GM23338 (cell line): ENCODE results near the gene SLC6A7. TPM values are rescaled to one million over a fixed set of nuclear protein-coding genes. Genes with fewer than 3 reads are reported as not detected.

Source experiments
- ATAC-seq: fragments of 200-7000 bp; cut with Tn5 transposase; 3 replicates; pipeline ENCODE4 v1.9.1; 2020
- DNase-seq: peaks from one replicate; pipeline ENCODE4 v3.0.0-alpha.2; 2015; ENCODE audit warnings: low spot score
- H2AFZ ChIP-seq: fragments of 200-600 bp; sonication (generic); 2 replicates; pipeline ENCODE4 v1.8.0; 2016; ENCODE audit warnings: antibody characterized with exemption, mild to moderate bottlenecking, moderate library complexity
- H3F3A ChIP-seq: fragments of 200-600 bp; sonication (generic); replicated peaks from 2 replicates; pipeline ENCODE4 v1.8.0; 2017; ENCODE audit warnings: antibody characterized with exemption, mixed run types, low read depth
- H3K27ac ChIP-seq: fragments of 200-600 bp; sonication (generic); 2 replicates; pipeline ENCODE4 v1.6.1; 2016; ENCODE audit warnings: low read depth
- H3K27me3 ChIP-seq: fragments of 200-600 bp; sonication (generic); 2 replicates; pipeline ENCODE4 v1.8.0; 2016; ENCODE audit warnings: mild to moderate bottlenecking, mixed run types, moderate library complexity; ENCODE audit not compliant: insufficient read depth
- H3K36me3 ChIP-seq: fragments of 200-600 bp; sonication (generic); 2 replicates; pipeline ENCODE4 v1.8.0; 2016; ENCODE audit warnings: mild to moderate bottlenecking; ENCODE audit not compliant: insufficient read depth
- H3K4me1 ChIP-seq: fragments of 200-600 bp; sonication (generic); 2 replicates; pipeline ENCODE4 v1.8.0; 2016; ENCODE audit warnings: mild to moderate bottlenecking, moderate library complexity; ENCODE audit not compliant: insufficient read depth
- H3K4me2 ChIP-seq: fragments of 200-600 bp; sonication (generic); 2 replicates; pipeline ENCODE4 v1.7.1; 2017; ENCODE audit warnings: mixed run types
- H3K4me3 ChIP-seq: fragments of 200-600 bp; sonication (generic); 2 replicates; pipeline ENCODE4 v1.6.1; 2016; ENCODE audit warnings: mixed run types
- H3K79me2 ChIP-seq: fragments of 200-600 bp; sonication (generic); replicated peaks from 2 replicates; pipeline ENCODE4 v1.8.0; 2017; ENCODE audit warnings: mild to moderate bottlenecking; ENCODE audit not compliant: insufficient read depth
- H3K9me2 ChIP-seq: fragments of 200-600 bp; sonication (generic); 2 replicates; pipeline ENCODE4 v1.8.0; 2017; ENCODE audit not compliant: insufficient read depth
- H4K20me1 ChIP-seq: fragments of 200-600 bp; sonication (generic); replicated peaks from 2 replicates; pipeline ENCODE4 v1.8.0; 2017; ENCODE audit warnings: mild to moderate bottlenecking; ENCODE audit not compliant: insufficient read depth
- H3K27ac Mint-ChIP-seq: 2 replicates; pipeline ENCODE4 v1.8.0; 2020; ENCODE audit warnings: inconsistent platforms, mild to moderate bottlenecking, moderate library complexity, mixed read lengths
- H3K27me3 Mint-ChIP-seq: 3 replicates; pipeline ENCODE4 v1.8.0; 2022; ENCODE audit warnings: low read depth, mild to moderate bottlenecking, moderate library complexity, mixed read lengths, inconsistent platforms; ENCODE audit not compliant: insufficient read depth, poor library complexity
- H3K36me3 Mint-ChIP-seq: 3 replicates; pipeline ENCODE4 v1.8.0; 2021; ENCODE audit warnings: low read depth, mild to moderate bottlenecking, inconsistent platforms, moderate library complexity, mixed read lengths
- H3K4me1 Mint-ChIP-seq: 3 replicates; pipeline ENCODE4 v1.8.0; 2020; ENCODE audit warnings: mild to moderate bottlenecking, inconsistent platforms, mixed read lengths
- H3K4me3 Mint-ChIP-seq: 3 replicates; pipeline ENCODE4 v1.8.0; 2021; ENCODE audit warnings: moderate library complexity, mild to moderate bottlenecking, inconsistent platforms, mixed read lengths
- H3K9me3 Mint-ChIP-seq: 3 replicates; pipeline ENCODE4 v1.8.0; 2020; ENCODE audit warnings: moderate library complexity, mild to moderate bottlenecking, inconsistent platforms, mixed read lengths
- CREB1 ChIP-seq: fragments of 250-450 bp; sonication (Bioruptor Pico); IDR thresholded peaks from 2 replicates; pipeline ENCODE4 v1.5.0; 2020; ENCODE audit warnings: low read depth, mild to moderate bottlenecking, moderate library complexity
- EZH2 ChIP-seq: fragments of 200-600 bp; sonication (generic); IDR thresholded peaks from one replicate; pipeline ENCODE4 v1.8.0; 2017; ENCODE audit warnings: antibody characterized with exemption, mild to moderate bottlenecking, low read depth; ENCODE audit not compliant: unreplicated experiment
- EZH2phosphoT487 ChIP-seq: fragments of 200-600 bp; sonication (generic); IDR thresholded peaks from one replicate; pipeline ENCODE4 v1.8.1; 2018; ENCODE audit warnings: antibody characterized with exemption; ENCODE audit not compliant: unreplicated experiment
- JUNB ChIP-seq: IDR thresholded peaks from one replicate; pipeline ENCODE4 v1.6.1; 2016; ENCODE audit warnings: antibody characterized with exemption; ENCODE audit not compliant: unreplicated experiment
- NANOG ChIP-seq: IDR thresholded peaks from 2 replicates; pipeline ENCODE4 v1.6.1; 2016; ENCODE audit warnings: antibody characterized with exemption, borderline replicate concordance
- POLR2AphosphoS5 ChIP-seq: IDR thresholded peaks from 2 replicates; pipeline ENCODE4 v1.6.1; 2016; ENCODE audit warnings: antibody characterized with exemption, low read depth
- REST ChIP-seq: IDR thresholded peaks from one replicate; pipeline ENCODE4 v1.6.1; 2018; ENCODE audit warnings: antibody characterized with exemption; ENCODE audit not compliant: unreplicated experiment
- STAT1 ChIP-seq: IDR thresholded peaks from one replicate; pipeline ENCODE4 v1.6.1; 2016; ENCODE audit warnings: antibody characterized with exemption; ENCODE audit not compliant: unreplicated experiment
- ZNF114 ChIP-seq: fragments of 250-450 bp; sonication (Bioruptor Pico); IDR thresholded peaks from 2 replicates; pipeline ENCODE4 v1.5.0; 2020; ENCODE audit warnings: mild to moderate bottlenecking, moderate library complexity
- ZNF331 ChIP-seq: fragments of 250-450 bp; sonication (Bioruptor Pico); IDR thresholded peaks from 2 replicates; pipeline ENCODE4 v1.5.0; 2020; ENCODE audit warnings: low read depth, mild to moderate bottlenecking, moderate library complexity
- ZNF462 ChIP-seq: fragments of 250-450 bp; sonication (Bioruptor Pico); IDR thresholded peaks from 2 replicates; pipeline ENCODE4 v1.5.0; 2020; ENCODE audit warnings: mild to moderate bottlenecking, moderate library complexity
- polyA plus RNA-seq: library from polyadenylated mRNA; unstranded; fragments of >200 nt; fragmentation: Nextera tagmentation; extraction: Ambion mirVana; gene quantifications from 2 replicates; pipeline ENCODE4 v1.2.1, GENCODE V29; 2016
- total RNA-seq: library from RNA; depleted of rRNA; stranded (reverse); fragments of >200 nt; shearing (Covaris generic); gene quantifications from 2 replicates; pipeline ENCODE4 v1.2.3, GENCODE V29; 2014
- TF ChIP-seq, protein P1 (sequence below), 2 experiments: fragments of 200-600 bp in 1 of 2; sonication (generic) in 1 of 2; conservative IDR thresholded peaks; 2 replicates each; pipeline versions ENCODE4 v1.5.1 to v1.6.1; 2016 to 2017; ENCODE audit warnings: antibody characterized with exemption in 2 of 2, low read depth in 2 of 2, mild to moderate bottlenecking in 2 of 2, moderate library complexity in 1 of 2
- TF ChIP-seq, protein P2 (sequence below): IDR thresholded peaks from 2 replicates; pipeline ENCODE4 v1.6.1; 2016; ENCODE audit warnings: antibody characterized with exemption

Gene SLC6A7
- total and polyA plus RNA-seq, 2 experiments from 2014 or later: not detected

- H3K27me3 ChIP-seq: no peaks in the 10 kb centered on the region
- H3K27ac Mint-ChIP-seq: no peak overlapping the region
- DNase-seq: no peak
- H3K4me1 Mint-ChIP-seq: no peaks in the 10 kb centered on the region
- no peaks in the 10 kb centered on the region for H3K36me3 ChIP-seq
- no peak overlapping the region for H3K4me2 ChIP-seq
- no peaks in the 10 kb centered on the region for H3K36me3 Mint-ChIP-seq
- no peak overlapping the region for H3K27ac ChIP-seq
- no peaks in the 10 kb centered on the region for H4K20me1 ChIP-seq
- no peak for TF ChIP-seq NANOG
- no peak for TF ChIP-seq ZNF462 (CRISPR knock-in tag)
- TF ChIP-seq CREB1 (CRISPR knock-in tag): no peak
- no peak for TF ChIP-seq STAT1
- TF ChIP-seq ZNF331 (CRISPR knock-in tag): no peak
- no peak for TF ChIP-seq JUNB
- TF ChIP-seq, protein P1, sequence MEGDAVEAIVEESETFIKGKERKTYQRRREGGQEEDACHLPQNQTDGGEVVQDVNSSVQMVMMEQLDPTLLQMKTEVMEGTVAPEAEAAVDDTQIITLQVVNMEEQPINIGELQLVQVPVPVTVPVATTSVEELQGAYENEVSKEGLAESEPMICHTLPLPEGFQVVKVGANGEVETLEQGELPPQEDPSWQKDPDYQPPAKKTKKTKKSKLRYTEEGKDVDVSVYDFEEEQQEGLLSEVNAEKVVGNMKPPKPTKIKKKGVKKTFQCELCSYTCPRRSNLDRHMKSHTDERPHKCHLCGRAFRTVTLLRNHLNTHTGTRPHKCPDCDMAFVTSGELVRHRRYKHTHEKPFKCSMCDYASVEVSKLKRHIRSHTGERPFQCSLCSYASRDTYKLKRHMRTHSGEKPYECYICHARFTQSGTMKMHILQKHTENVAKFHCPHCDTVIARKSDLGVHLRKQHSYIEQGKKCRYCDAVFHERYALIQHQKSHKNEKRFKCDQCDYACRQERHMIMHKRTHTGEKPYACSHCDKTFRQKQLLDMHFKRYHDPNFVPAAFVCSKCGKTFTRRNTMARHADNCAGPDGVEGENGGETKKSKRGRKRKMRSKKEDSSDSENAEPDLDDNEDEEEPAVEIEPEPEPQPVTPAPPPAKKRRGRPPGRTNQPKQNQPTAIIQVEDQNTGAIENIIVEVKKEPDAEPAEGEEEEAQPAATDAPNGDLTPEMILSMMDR (conservative IDR thresholded peaks at IDR 0.05; ENCODE audit: low read depth in 2 of 2): no peak
- no peak for TF ChIP-seq EZH2
- no peak for TF ChIP-seq POLR2AphosphoS5
- TF ChIP-seq, protein P2, sequence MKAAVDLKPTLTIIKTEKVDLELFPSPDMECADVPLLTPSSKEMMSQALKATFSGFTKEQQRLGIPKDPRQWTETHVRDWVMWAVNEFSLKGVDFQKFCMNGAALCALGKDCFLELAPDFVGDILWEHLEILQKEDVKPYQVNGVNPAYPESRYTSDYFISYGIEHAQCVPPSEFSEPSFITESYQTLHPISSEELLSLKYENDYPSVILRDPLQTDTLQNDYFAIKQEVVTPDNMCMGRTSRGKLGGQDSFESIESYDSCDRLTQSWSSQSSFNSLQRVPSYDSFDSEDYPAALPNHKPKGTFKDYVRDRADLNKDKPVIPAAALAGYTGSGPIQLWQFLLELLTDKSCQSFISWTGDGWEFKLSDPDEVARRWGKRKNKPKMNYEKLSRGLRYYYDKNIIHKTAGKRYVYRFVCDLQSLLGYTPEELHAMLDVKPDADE: no peak
- TF ChIP-seq ZNF114 (CRISPR knock-in tag): no peak
- no peak for TF ChIP-seq REST
- TF ChIP-seq EZH2phosphoT487: no peak
- H3K27me3 Mint-ChIP-seq: peaks cover 6% of the 10 kb centered on the region
- H3K4me3 ChIP-seq: no peak overlapping the region
- H3K9me3 Mint-ChIP-seq: no peaks in the 10 kb centered on the region
- no peaks in the 10 kb centered on the region for H3K79me2 ChIP-seq
- no peak overlapping the region for H3K4me3 Mint-ChIP-seq
- no peaks in the 10 kb centered on the region for H3K4me1 ChIP-seq
- ATAC-seq: no peak
- no peak overlapping the region for H2AFZ ChIP-seq
- H3K9me2 ChIP-seq: no peaks in the 10 kb centered on the region
- H3F3A ChIP-seq: no peaks in the 10 kb centered on the region
Measured at GRCh38 chr5:150248946-150249345, 59.1 kb downstream of the SLC6A7 start.
